AG04450 (cell line): Measurements from ENCODE around the gene SETMAR. TPM values are rescaled to one million over a fixed set of nuclear protein-coding genes. Genes with fewer than 3 reads are reported as not detected.

Experiments
- CTCF ChIA-PET: fragments of 300-600, 350-600 bp; formaldehyde crosslinking; extraction: SDS; loops from one replicate; lab custom pipeline; 2022; ENCODE audit warnings: antibody characterized with exemption, inconsistent platforms; lab: Charles Lee
- POLR2A ChIA-PET: fragments of 350-600 bp; formaldehyde crosslinking; extraction: SDS; loops from one replicate; lab custom pipeline; 2021; ENCODE audit warnings: antibody characterized with exemption, inconsistent platforms; lab: Yijun Ruan, JAX
- DNase-seq: peaks from one replicate; pipeline ENCODE4 v3.0.0-alpha.2; 2011; ENCODE audit warnings: low read depth, low spot score
- H3K27ac ChIP-seq: one replicate; pipeline ENCODE4 v1.5.1; 2012; ENCODE audit warnings: low read depth, low read length, control low read depth
- H3K27me3 ChIP-seq: one replicate; pipeline ENCODE4 v1.6.0; 2012; ENCODE audit warnings: low read length; ENCODE audit not compliant: control insufficient read depth, insufficient read depth
- H3K4me3 ChIP-seq: 2 replicates; pipeline ENCODE4 v1.5.1; 2011; ENCODE audit warnings: mild to moderate bottlenecking, low read depth, low read length, control low read depth
- H3K9me3 ChIP-seq: 2 replicates; pipeline ENCODE4 v1.5.1; 2012; ENCODE audit warnings: low read length; ENCODE audit not compliant: control insufficient read depth, insufficient read depth
- CTCF ChIP-seq: IDR thresholded peaks from 2 replicates; pipeline ENCODE4 v1.5.1; 2011; ENCODE audit warnings: low read depth, low read length, control low read depth, inconsistent platforms
- polyA plus RNA-seq: library from polyadenylated mRNA; depleted of rRNA; stranded (reverse); fragments of >200 nt; gene quantifications from 2 replicates; pipeline ENCODE4 v1.2.3, GENCODE V29; 2011

The SETMAR gene
- polyA plus RNA-seq, 1 experiment = 16.8 TPM

GRCh38 chr3:4313606-4314293 lies 10.6 kb downstream of the SETMAR start:
- DNase-seq = no peak
- no peaks in the 10 kb centered on the region for H3K9me3 ChIP-seq
- POLR2A ChIA-PET = interaction anchor here (0.6 kb wide), 1 partner anchor 626 kb away, joined by 10 read pairs; no protein-coding TSS in a partner anchor
- H3K27ac ChIP-seq = no peak overlapping the region
- H3K27me3 ChIP-seq = no peaks in the 10 kb centered on the region
- TF ChIP-seq CTCF = 0 out of 2 replicates have a peak, but pooled peaks have one; percentile 14
- CTCF ChIA-PET = interaction anchor here (0.6 to 1.9 kb wide), 5 partner anchors 17 to 270 kb away, joined by 3 to 8 read pairs (median 7); partner anchors contain the start of gene ITPR1
- no peak overlapping the region for H3K4me3 ChIP-seq

- no peak overlapping the region for H3K4me3 ChIP-seq
- no peak overlapping the region for H3K27ac ChIP-seq
- DNase-seq = no peak
- CTCF ChIA-PET = interaction anchor here (0.5 to 1.9 kb wide), 11 partner anchors 9 to 319 kb away, joined by 3 to 16 read pairs (median 4); partner anchors contain the start of gene ITPR1
- POLR2A ChIA-PET = no interaction called here
- TF ChIP-seq CTCF = peak; percentile 51
- no peaks in the 10 kb centered on the region for H3K27me3 ChIP-seq
- no peaks in the 10 kb centered on the region for H3K9me3 ChIP-seq
These were observed 11.5 kb downstream of the SETMAR start for GRCh38 chr3:4314688-4315087.

- no peak overlapping the region for H3K27ac ChIP-seq
- POLR2A ChIA-PET = no interaction called here
- CTCF ChIA-PET = interaction anchor here (1.2 to 1.4 kb wide), 3 partner anchors 20 to 313 kb away, joined by 3 to 7 read pairs (median 4); no protein-coding TSS in a partner anchor
- H3K4me3 ChIP-seq = no peak overlapping the region
- no peaks in the 10 kb centered on the region for H3K27me3 ChIP-seq
- no peak for TF ChIP-seq CTCF
- no peak for DNase-seq
- H3K9me3 ChIP-seq = no peaks in the 10 kb centered on the region
These were observed 17.1 kb downstream of the SETMAR start for GRCh38 chr3:4320096-4320911.

GRCh38 chr3:4321732-4322131 lies 18.6 kb downstream of the SETMAR start:
- POLR2A ChIA-PET = no interaction called here
- no peak for DNase-seq
- CTCF ChIA-PET = interaction anchor here (0.6 to 1.5 kb wide), 6 partner anchors 17 to 390 kb away, joined by 3 to 7 read pairs (median 4); no protein-coding TSS in a partner anchor
- no peak overlapping the region for H3K27ac ChIP-seq
- no peaks in the 10 kb centered on the region for H3K9me3 ChIP-seq
- no peak overlapping the region for H3K4me3 ChIP-seq
- no peaks in the 10 kb centered on the region for H3K27me3 ChIP-seq
- no peak for TF ChIP-seq CTCF
